ENCODE data around the gene RAD23A.

GRCh38 chr19:12899891-12900518 is 45.7 kb upstream of the RAD23A start:
- no peak for TF ChIP-seq CTCF (IDR thresholded peaks at IDR 0.05; ENCODE audit: low read depth, low read length)
- TF ChIP-seq POLR2A (IDR thresholded peaks at IDR 0.05; ENCODE audit: extremely low read depth, insufficient read length): no peak
- TF ChIP-seq, protein P1, sequence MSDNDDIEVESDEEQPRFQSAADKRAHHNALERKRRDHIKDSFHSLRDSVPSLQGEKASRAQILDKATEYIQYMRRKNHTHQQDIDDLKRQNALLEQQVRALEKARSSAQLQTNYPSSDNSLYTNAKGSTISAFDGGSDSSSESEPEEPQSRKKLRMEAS (IDR thresholded peaks at IDR 0.05; ENCODE audit: low read depth, low read length): no peak
